B cell (primary cell): ENCODE data around the gene D2HGDH. TPM values are rescaled to one million over a fixed set of nuclear protein-coding genes. Genes with fewer than 3 reads are reported as not detected.

Experiments used
- ATAC-seq: fragments of 200-7000 bp; cut with Tn5 transposase; one replicate; pipeline ENCODE4 v1.10.0; 2021; ENCODE audit warnings: low read depth, mild to moderate bottlenecking, moderate number of reproducible peaks, moderate library complexity
- CTCF ChIA-PET: fragments of 350-600 bp; sonication (Branson Sonifier 250); formaldehyde crosslinking; loops from one replicate; lab custom pipeline; 2021; ENCODE audit warnings: antibody characterized with exemption, inconsistent platforms; lab: Charles Lee
- POLR2A ChIA-PET: fragments of 350-600 bp; sonication (Branson Sonifier 250); formaldehyde crosslinking; loops from one replicate; lab custom pipeline; 2021; ENCODE audit warnings: antibody characterized with exemption; lab: Charles Lee
- DNase-seq: peaks from one replicate; pipeline ENCODE4 v3.0.0; 2013
- H2AFZ ChIP-seq: 2 replicates; pipeline ENCODE4 v1.6.1; 2012; ENCODE audit warnings: mild to moderate bottlenecking, low read depth, low read length; ENCODE audit not compliant: insufficient read depth, poor library complexity, severe bottlenecking
- H3K27ac ChIP-seq, 2 donors: 1 replicate in 1 of 2; 2 replicates in 1 of 2; pipeline ENCODE4 v1.5.1; 2012 to 2013; ENCODE audit warnings: low read length in 2 of 2, mild to moderate bottlenecking in 2 of 2, moderate library complexity in 1 of 2
- H3K27me3 ChIP-seq, 4 experiments: fragments of 200-600 bp in 1 of 4; sonication (generic) in 1 of 4; replicated peaks in 1 of 4; 1 replicate in 2 of 4; 2 replicates in 2 of 4; pipeline versions ENCODE4 v1.6.1 to v1.7.0; 2013 to 2016; ENCODE audit warnings: low read length in 3 of 4, mild to moderate bottlenecking in 2 of 4, mixed read lengths in 1 of 4, moderate library complexity in 1 of 4; ENCODE audit not compliant: insufficient read depth in 4 of 4, control insufficient read depth in 3 of 4; ENCODE audit errors: control extremely low read depth in 1 of 4
- H3K36me3 ChIP-seq, 2 experiments: replicated peaks in 1 of 2; 1 replicate in 1 of 2; 2 replicates in 1 of 2; pipeline versions ENCODE4 v1.6.1 to v1.7.1; 2013; ENCODE audit warnings: low read length in 1 of 2; ENCODE audit not compliant: insufficient read depth in 2 of 2, control insufficient read depth in 1 of 2; ENCODE audit errors: control extremely low read depth in 1 of 2, extremely low read depth in 1 of 2
- H3K4me1 ChIP-seq, 2 donors: fragments of 200-600 bp in 1 of 2; sonication (generic) in 1 of 2; 1 replicate in 1 of 2; 2 replicates in 1 of 2; pipeline versions ENCODE4 v1.5.1 to v1.6.1; 2013 to 2017; ENCODE audit warnings: low read length in 2 of 2; ENCODE audit not compliant: control insufficient read depth in 2 of 2, insufficient read depth in 2 of 2
- H3K4me2 ChIP-seq: replicated peaks from 2 replicates; pipeline ENCODE3; 2012; ENCODE audit warnings: mild to moderate bottlenecking, low read depth, low read length; ENCODE audit not compliant: poor library complexity, severe bottlenecking
- H3K4me3 ChIP-seq, 5 experiments: fragments of 200-600 bp in 1 of 5; sonication (generic) in 1 of 5; 1 replicate in 3 of 5; 2 replicates in 2 of 5; pipeline versions ENCODE4 v1.5.1 to v1.7.0; 2011 to 2016; ENCODE audit warnings: low read length in 4 of 5, mild to moderate bottlenecking in 4 of 5, low read depth in 2 of 5, control low read depth in 1 of 5, moderate library complexity in 1 of 5; ENCODE audit not compliant: insufficient read depth in 1 of 5; ENCODE audit errors: control extremely low read depth in 1 of 5, extremely low read depth in 1 of 5
- H3K79me2 ChIP-seq: fragments of 200-600 bp; sonication (generic); one replicate; pipeline ENCODE4 v1.6.0; 2016; ENCODE audit warnings: low read length; ENCODE audit not compliant: control insufficient read depth, insufficient read depth
- H3K9ac ChIP-seq: fragments of 200-600 bp; sonication (generic); 2 replicates; pipeline ENCODE4 v1.6.1; 2017; ENCODE audit warnings: mild to moderate bottlenecking, low read length, moderate library complexity
- H3K9me3 ChIP-seq, 3 donors: one replicate each; pipeline versions ENCODE4 v1.6.1 to v1.7.1; 2013; ENCODE audit warnings: low read length in 2 of 3; ENCODE audit not compliant: control insufficient read depth in 2 of 3, insufficient read depth in 1 of 3; ENCODE audit errors: control extremely low read depth in 1 of 3
- H4K20me1 ChIP-seq: 2 replicates; pipeline ENCODE4 v1.6.0; 2012; ENCODE audit warnings: mild to moderate bottlenecking, low read length; ENCODE audit not compliant: insufficient read depth, control insufficient read depth, poor library complexity, severe bottlenecking
- H3K27ac Mint-ChIP-seq: one replicate; pipeline ENCODE4 v1.8.0; 2021; ENCODE audit warnings: mixed read lengths
- H3K27me3 Mint-ChIP-seq: one replicate; pipeline ENCODE4 v1.8.0; 2021; ENCODE audit warnings: mixed read lengths
- H3K4me1 Mint-ChIP-seq: one replicate; pipeline ENCODE4 v1.8.0; 2021; ENCODE audit warnings: mixed read lengths
- H3K4me3 Mint-ChIP-seq: one replicate; pipeline ENCODE4 v1.8.0; 2021; ENCODE audit warnings: mixed read lengths
- H3K9me3 Mint-ChIP-seq: one replicate; pipeline ENCODE4 v1.8.0; 2022; ENCODE audit warnings: mixed read lengths; ENCODE audit not compliant: insufficient read depth
- CTCF ChIP-seq: fragments of 200-600 bp; IDR thresholded peaks from one replicate; pipeline ENCODE4 v1.8.0; 2022; ENCODE audit warnings: antibody characterized with exemption, mild to moderate bottlenecking
- EZH2 ChIP-seq: IDR thresholded peaks from 2 replicates; pipeline ENCODE4 v1.6.1; 2012; ENCODE audit warnings: borderline replicate concordance, low read depth, mild to moderate bottlenecking, moderate library complexity, low read length; ENCODE audit not compliant: insufficient read depth, poor library complexity, severe bottlenecking
- WGBS: methylation state at CpG from one replicate; pipeline ENCODE4 v1.1.5; 2013; ENCODE audit warnings: missing lambda C conversion rate; ENCODE audit not compliant: insufficient coverage; 5-methylcytosine and 5-hydroxymethylcytosine counted together
- intact Hi-C: fragments of 100-400 bp; cut with micrococcal nuclease; formaldehyde crosslinking; loops from one replicate; pipeline ENCODE4 v1.10.0; 2022
- polyA plus RNA-seq: library from polyadenylated mRNA; depleted of rRNA; stranded (reverse); fragments of >200 nt; gene quantifications from 2 replicates; pipeline ENCODE4 v1.2.3, GENCODE V29; 2012
- total RNA-seq, 2 donors: library from RNA; stranded (reverse); fragments of 120-200 nt in 1 of 2; gene quantifications; 1 replicate in 1 of 2; 2 replicates in 1 of 2; pipeline versions ENCODE4 v1.2.3 to v1.2.4, GENCODE V29; 2013 to 2022

The D2HGDH gene
- total and polyA plus RNA-seq, 2 donors (not counting 1 experiment from before 2014, with no cell fraction given): 44.0 to 67.7 TPM

DNA sequence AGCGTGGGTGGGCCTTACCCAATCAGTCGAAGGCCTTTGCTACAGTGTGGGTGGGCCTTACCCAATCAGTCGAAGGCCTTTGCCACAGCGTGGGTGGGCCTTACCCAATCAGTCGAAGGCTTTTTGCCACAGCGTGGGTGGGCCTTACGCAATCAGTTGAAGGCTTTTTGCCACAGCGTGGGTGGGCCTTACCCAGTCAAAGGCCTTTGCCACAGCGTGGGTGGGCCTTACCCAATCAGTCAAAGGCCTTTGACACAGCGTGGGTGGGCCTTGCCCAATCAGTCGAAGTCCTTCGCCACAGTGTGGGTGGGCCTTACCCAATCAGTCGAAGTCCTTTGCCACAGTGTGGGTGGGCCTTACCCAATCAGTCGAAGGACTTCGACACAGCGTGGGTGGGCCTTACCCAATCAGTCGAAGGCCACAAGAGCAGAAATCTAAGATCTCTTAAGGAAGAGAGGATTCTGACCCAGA lies 25.9 kb downstream of the D2HGDH start:
- Mint-ChIP-seq H3K27ac (no peak overlapping the region), H3K27me3 (no peaks in the 10 kb centered on the region), H3K4me1 (no peaks in the 10 kb centered on the region), H3K9me3 (no peaks in the 10 kb centered on the region), H3K4me3 (no peak overlapping the region)
- no peaks in the 10 kb centered on the region for H3K79me2 ChIP-seq
- ATAC-seq: no peak
- 98% methylated on average over 14 of the region's 17 CpGs for WGBS
- ChIA-PET POLR2A (no interaction called here), CTCF (no interaction called here)
- no peak overlapping the region for H3K9ac ChIP-seq
- no peak for TF ChIP-seq CTCF
- no peak for TF ChIP-seq EZH2
- intact Hi-C loops: no loop called here
- H3K4me1 ChIP-seq: no peaks in the 10 kb centered on the region
- H3K27ac ChIP-seq: no peak overlapping the region
- H3K36me3 ChIP-seq: peaks cover 0 to 15% of the 10 kb centered on the region in 2 experiments
- no peak overlapping the region for H3K4me2 ChIP-seq
- DNase-seq: no peak
- no peak overlapping the region for H2AFZ ChIP-seq
- no peak overlapping the region for H3K4me3 ChIP-seq
- H4K20me1 ChIP-seq: no peaks in the 10 kb centered on the region
- H3K27me3 ChIP-seq: no peaks in the 10 kb centered on the region
- peaks cover 0 to 11% (median 5%) of the 10 kb centered on the region in 3 donors for H3K9me3 ChIP-seq

DNA sequence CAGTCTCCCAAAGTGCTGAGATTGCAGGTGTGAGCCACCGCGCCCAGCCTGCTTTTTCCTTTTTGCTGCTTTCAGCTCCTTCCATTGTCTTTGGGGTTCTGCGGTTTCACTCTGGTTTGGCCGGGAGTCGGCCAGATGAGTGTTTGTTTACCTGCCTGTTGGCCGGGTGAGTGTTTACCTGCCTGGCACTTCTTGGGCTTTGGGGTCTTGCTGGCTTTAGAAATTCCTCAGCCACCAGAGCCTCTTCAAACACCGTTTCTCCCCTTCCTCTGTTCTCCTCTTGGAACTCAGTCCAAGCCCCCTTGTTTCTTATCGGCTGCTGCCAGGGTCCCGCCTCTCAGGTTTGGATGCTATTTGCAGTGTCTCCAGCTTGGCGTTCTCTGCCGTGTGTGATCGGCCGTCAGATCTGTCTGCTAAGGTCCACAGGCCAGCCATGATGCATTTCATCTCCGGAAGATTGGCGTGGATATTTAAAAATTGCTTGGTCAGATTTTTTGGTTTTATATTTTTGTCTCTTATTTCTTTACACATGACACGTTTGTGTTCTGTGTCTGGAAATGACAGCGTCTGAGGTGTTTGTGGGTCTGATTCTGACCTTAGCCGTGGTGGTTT lies 28.0 kb downstream of the D2HGDH start:
- no peaks in the 10 kb centered on the region for H3K79me2 ChIP-seq
- CTCF ChIA-PET: no interaction called here
- TF ChIP-seq EZH2 (no peak), CTCF (no peak)
- H3K4me3 ChIP-seq: no peak overlapping the region
- intact Hi-C loops: no loop called here
- no peak overlapping the region for H3K4me2 ChIP-seq
- peaks cover 0 to 11% (median 5%) of the 10 kb centered on the region in 3 donors for H3K9me3 ChIP-seq
- ATAC-seq (no peak), DNase-seq (no peak)
- no peak overlapping the region for H3K9ac ChIP-seq
- no peaks in the 10 kb centered on the region for H3K27me3 Mint-ChIP-seq
- no peaks in the 10 kb centered on the region for H3K9me3 Mint-ChIP-seq
- no peaks in the 10 kb centered on the region for H3K4me1 Mint-ChIP-seq
- H3K27me3 ChIP-seq: no peaks in the 10 kb centered on the region
- H3K27ac Mint-ChIP-seq: no peak overlapping the region
- 95% methylated on average over 16 of the region's 18 CpGs for WGBS
- POLR2A ChIA-PET: no interaction called here
- H3K4me1 ChIP-seq: no peaks in the 10 kb centered on the region
- no peak overlapping the region for H2AFZ ChIP-seq
- H4K20me1 ChIP-seq: no peaks in the 10 kb centered on the region
- H3K27ac ChIP-seq: no peak overlapping the region
- peaks cover 0 to 2% of the 10 kb centered on the region in 2 experiments for H3K36me3 ChIP-seq
- H3K4me3 Mint-ChIP-seq: no peak overlapping the region
